Common myeloid progenitor, CD34-positive (primary cell): Measurements from ENCODE around the gene CHMP4B.

Experiments used
- CTCF ChIA-PET: fragments of 350-600 bp; sonication (Branson Sonifier 250); formaldehyde crosslinking; loops from one replicate; lab custom pipeline; 2021; ENCODE audit warnings: antibody characterized with exemption; lab: Charles Lee
- POLR2A ChIA-PET: fragments of 350-600 bp; sonication (Branson Sonifier 250); formaldehyde crosslinking; loops from one replicate; lab custom pipeline; 2021; ENCODE audit warnings: antibody characterized with exemption; lab: Charles Lee
- DNase-seq, 3 donors: peaks; one replicate each; pipeline versions ENCODE4 v3.0.0 to v3.0.0-alpha.2; 2013
- H3K27ac ChIP-seq, 2 experiments: 1 replicate in 1 of 2; 2 replicates in 1 of 2; pipeline ENCODE4 v1.7.0; 2013; ENCODE audit warnings: inconsistent platforms in 2 of 2, low read length in 2 of 2, mild to moderate bottlenecking in 2 of 2, low read depth in 1 of 2, moderate library complexity in 1 of 2; ENCODE audit not compliant: severe bottlenecking in 2 of 2, insufficient read depth in 1 of 2, poor library complexity in 1 of 2
- H3K27me3 ChIP-seq, 5 experiments: replicated peaks in 2 of 5; 1 replicate in 3 of 5; 2 replicates in 2 of 5; pipeline versions ENCODE4 v1.6.1 to v1.7.0; 2013; ENCODE audit warnings: low read length in 4 of 5, mild to moderate bottlenecking in 2 of 5, moderate library complexity in 2 of 5, inconsistent platforms in 1 of 5; ENCODE audit not compliant: insufficient read depth in 5 of 5, control insufficient read depth in 4 of 5
- H3K36me3 ChIP-seq, 4 experiments: 1 replicate in 2 of 4; 2 replicates in 2 of 4; pipeline versions ENCODE4 v1.6.1 to v1.7.0; 2013; ENCODE audit warnings: low read length in 3 of 4, control low read depth in 1 of 4, mild to moderate bottlenecking in 1 of 4; ENCODE audit not compliant: control insufficient read depth in 4 of 4, insufficient read depth in 4 of 4
- H3K4me1 ChIP-seq, 4 experiments: 1 replicate in 3 of 4; 2 replicates in 1 of 4; pipeline versions ENCODE4 v1.6.1 to v1.7.1; 2013; ENCODE audit warnings: low read length in 3 of 4, mild to moderate bottlenecking in 3 of 4, control low read depth in 1 of 4, inconsistent platforms in 1 of 4, moderate library complexity in 1 of 4; ENCODE audit not compliant: control insufficient read depth in 4 of 4, insufficient read depth in 4 of 4; ENCODE audit errors: control extremely low read depth in 1 of 4
- H3K4me3 ChIP-seq, 7 experiments: 1 replicate in 4 of 7; 2 replicates in 3 of 7; pipeline versions ENCODE4 v1.5.1 to v1.7.0; 2013; ENCODE audit warnings: mild to moderate bottlenecking in 7 of 7, low read length in 6 of 7, moderate library complexity in 6 of 7, inconsistent platforms in 2 of 7, low read depth in 2 of 7, control low read depth in 1 of 7; ENCODE audit not compliant: insufficient read depth in 4 of 7, control insufficient read depth in 1 of 7; ENCODE audit errors: extremely low read depth in 1 of 7
- H3K9me3 ChIP-seq, 5 experiments: 1 replicate in 4 of 5; 2 replicates in 1 of 5; pipeline versions ENCODE4 v1.6.1 to v1.7.1; 2013; ENCODE audit warnings: low read length in 4 of 5, mild to moderate bottlenecking in 2 of 5, inconsistent platforms in 1 of 5, low read depth in 1 of 5, moderate library complexity in 1 of 5; ENCODE audit not compliant: control insufficient read depth in 4 of 5, insufficient read depth in 2 of 5; ENCODE audit errors: control extremely low read depth in 1 of 5
- WGBS: methylation state at CpG from one replicate; pipeline ENCODE4 v1.1.5; 2013; ENCODE audit not compliant: insufficient coverage; 5-methylcytosine and 5-hydroxymethylcytosine counted together

The CHMP4B gene

GRCh38 chr20:33847006-33847405 is 35.9 kb downstream of the CHMP4B start:
- no peak overlapping the region for H3K4me3 ChIP-seq
- no peaks in the 10 kb centered on the region for H3K27me3 ChIP-seq
- peaks cover 6 to 30% (median 15%) of the 10 kb centered on the region in 4 experiments for H3K36me3 ChIP-seq
- no peak for DNase-seq
- ChIA-PET POLR2A (interaction anchor here (0.6 kb wide), 1 partner anchor 52 kb away, joined by 3 read pairs; no protein-coding TSS in a partner anchor), CTCF (interaction anchor here (0.9 to 1.0 kb wide), 3 partner anchors 15 to 222 kb away, joined by 3 read pairs; no protein-coding TSS in a partner anchor)
- H3K9me3 ChIP-seq: no peaks in the 10 kb centered on the region
- no peak overlapping the region for H3K27ac ChIP-seq
- peaks cover 8 to 34% (median 25%) of the 10 kb centered on the region in 4 experiments for H3K4me1 ChIP-seq

- Histone ChIP-seq H3K36me3 (peaks cover 10 to 44% (median 28%) of the 10 kb centered on the region in 4 experiments), H3K4me3 (no peak overlapping the region), H3K9me3 (no peaks in the 10 kb centered on the region), H3K27me3 (no peaks in the 10 kb centered on the region), H3K27ac (no peak overlapping the region), H3K4me1 (peaks cover 3 to 25% (median 15%) of the 10 kb centered on the region in 4 experiments)
- no peak for DNase-seq
- ChIA-PET POLR2A (no interaction called here), CTCF (interaction anchor here (1.9 kb wide), 1 partner anchor 13 kb away, joined by 6 read pairs; no protein-coding TSS in a partner anchor)
- 96% methylated on average over 19 of the region's 19 CpGs for WGBS
Measured at GRCh38 chr20:33848391-33848790, 37.2 kb downstream of the CHMP4B start.

GRCh38 chr20:33850159-33850558 is 39.0 kb downstream of the CHMP4B start:
- H3K27me3 ChIP-seq: no peaks in the 10 kb centered on the region
- WGBS: 96% methylated on average over 3 of the region's 3 CpGs
- H3K9me3 ChIP-seq: no peaks in the 10 kb centered on the region
- H3K4me3 ChIP-seq: no peak overlapping the region
- ChIA-PET CTCF (interaction anchor here (1.2 to 1.9 kb wide), 3 partner anchors 9 to 13 kb away, joined by 3 to 6 read pairs (median 4); no protein-coding TSS in a partner anchor), POLR2A (no interaction called here)
- H3K4me1 ChIP-seq: peaks cover 0 to 18% (median 7%) of the 10 kb centered on the region in 4 experiments
- no peak for DNase-seq
- peaks cover 15 to 62% (median 41%) of the 10 kb centered on the region in 4 experiments for H3K36me3 ChIP-seq
- H3K27ac ChIP-seq: no peak overlapping the region

- CTCF ChIA-PET: interaction anchor here (1.2 to 1.8 kb wide), 2 partner anchors 9 to 25 kb away, joined by 3 to 5 read pairs; no protein-coding TSS in a partner anchor
- POLR2A ChIA-PET: no interaction called here
- peaks cover 0 to 4% (median 1%) of the 10 kb centered on the region in 4 experiments for H3K4me1 ChIP-seq
- no peak overlapping the region for H3K27ac ChIP-seq
- no peaks in the 10 kb centered on the region for H3K27me3 ChIP-seq
- peaks cover 16 to 71% (median 51%) of the 10 kb centered on the region in 4 experiments for H3K36me3 ChIP-seq
- DNase-seq: no peak
- H3K4me3 ChIP-seq: no peak overlapping the region
- H3K9me3 ChIP-seq: no peaks in the 10 kb centered on the region
- WGBS: 98% methylated on average over 9 of the region's 13 CpGs
Measured at GRCh38 chr20:33851842-33852466, 40.8 kb downstream of the CHMP4B start.

GRCh38 chr20:33852626-33853506 is 41.7 kb downstream of the CHMP4B start:
- Histone ChIP-seq H3K36me3 (peaks cover 18 to 71% (median 51%) of the 10 kb centered on the region in 4 experiments), H3K27ac (no peak overlapping the region), H3K4me3 (no peak overlapping the region), H3K27me3 (no peaks in the 10 kb centered on the region), H3K9me3 (no peaks in the 10 kb centered on the region), H3K4me1 (peaks cover 0 to 6% (median 3%) of the 10 kb centered on the region in 4 experiments)
- POLR2A ChIA-PET: no interaction called here
- DNase-seq: no peak
- CTCF ChIA-PET: interaction anchor here (1.0 to 1.8 kb wide), 3 partner anchors 8 to 61 kb away, joined by 3 read pairs; no protein-coding TSS in a partner anchor
- 94% methylated on average over 6 of the region's 11 CpGs for WGBS

- Histone ChIP-seq H3K36me3 (peaks cover 17 to 69% (median 50%) of the 10 kb centered on the region in 4 experiments), H3K4me3 (no peak overlapping the region), H3K27ac (no peak overlapping the region), H3K4me1 (peaks cover 2 to 12% (median 5%) of the 10 kb centered on the region in 4 experiments), H3K9me3 (no peaks in the 10 kb centered on the region), H3K27me3 (no peaks in the 10 kb centered on the region)
- ChIA-PET POLR2A (no interaction called here), CTCF (interaction anchor here (1.0 kb wide), 2 partner anchors 8 to 62 kb away, joined by 3 read pairs; no protein-coding TSS in a partner anchor)
- WGBS: 100% methylated on average over 3 of the region's 14 CpGs
- DNase-seq: no peak
Measured at GRCh38 chr20:33853507-33853813, 42.3 kb downstream of the CHMP4B start.
